ENCODE data around the gene HCRTR1. TPM values are rescaled to one million over a fixed set of nuclear protein-coding genes. Genes with fewer than 3 reads are reported as not detected.

HCRTR1 gene
- total and polyA plus RNA-seq, 2 of the 8 experiments (the other 6 are each of a cell fraction or from before 2014, with no cell fraction given), result 0.35 to 0.39 TPM

DNA sequence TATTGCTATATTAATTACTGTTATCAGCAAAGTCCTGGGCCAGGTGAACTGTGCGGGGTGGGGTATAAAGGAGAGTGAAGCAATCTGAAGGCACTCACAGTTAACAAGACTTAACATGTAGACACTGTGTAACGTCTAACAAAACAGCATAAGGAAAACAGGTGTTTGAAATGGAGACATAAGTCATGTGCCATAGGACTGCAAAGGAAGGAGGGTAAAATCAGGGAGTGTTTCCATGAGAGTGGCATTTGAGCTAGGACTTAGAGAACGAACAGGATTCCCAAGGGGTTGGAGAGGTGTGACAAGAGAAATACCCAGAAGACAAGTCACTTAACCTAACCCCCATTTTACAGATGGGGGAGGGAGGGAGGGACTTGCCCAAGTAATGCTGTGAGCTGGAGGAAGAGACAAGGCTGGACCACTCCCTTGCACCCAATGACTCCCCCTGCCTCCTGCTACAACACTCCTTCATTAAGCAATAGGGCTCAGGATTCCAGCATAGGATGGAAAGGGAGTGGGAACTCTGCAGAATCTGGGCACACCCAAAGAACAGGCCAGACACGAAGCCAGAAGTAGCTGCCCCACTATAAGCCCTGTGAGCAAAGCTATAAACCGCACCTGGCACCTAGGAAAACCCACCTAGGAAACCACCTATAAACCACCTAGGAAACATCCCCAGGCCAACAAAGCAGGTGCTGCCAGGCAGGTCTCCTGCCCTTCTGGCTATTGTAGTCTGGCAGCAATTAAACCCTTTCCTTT is 20.6 kb downstream of the HCRTR1 start:
- H3K79me1 ChIP-seq (ENCODE audit: low read depth, low read length), result peaks cover 14% of the 10 kb centered on the region; the same call in 1 of the 2 replicates
- H3K4me1 ChIP-seq (replicated peaks in 1 of 4; ENCODE audit: control insufficient read depth in 3 of 4, insufficient read depth in 4 of 4, low read length in 3 of 4), result peaks cover 0 to 7% (median 4%) of the 10 kb centered on the region in 4 experiments; a peak in 4 of 7 replicates
- no peak overlapping the region for H2BK120ac ChIP-seq (replicated peaks; ENCODE audit: low read depth, low read length)
- no peak overlapping the region for H3K4me2 ChIP-seq (ENCODE audit: insufficient read depth in 1 of 2, low read depth in 2 of 2, low read length in 2 of 2)
- no peak overlapping the region for H4K91ac ChIP-seq (replicated peaks; ENCODE audit: insufficient read length, low read length)
- peaks cover 0 to 1% of the 10 kb centered on the region in 2 experiments for H4K20me1 ChIP-seq (replicated peaks in 1 of 2; ENCODE audit: control insufficient read depth in 1 of 2, insufficient read depth in 2 of 2, low read length in 2 of 2)
- H2BK12ac ChIP-seq (ENCODE audit: low read depth, low read length), result no peak overlapping the region
- DNase-seq (ENCODE audit: low read depth in 1 of 2, low spot score in 2 of 2), result no peak
- H4K8ac ChIP-seq (ENCODE audit: extremely low read depth, insufficient read depth, low read length), result no peak overlapping the region
- no peaks in the 10 kb centered on the region for H3K27me3 ChIP-seq (replicated peaks in 1 of 4; ENCODE audit: control insufficient read depth in 3 of 4, extremely low read depth in 1 of 4, insufficient read depth in 3 of 4, low read length in 3 of 4)
- no peak overlapping the region for H3K56ac ChIP-seq (replicated peaks; ENCODE audit: insufficient read length, low read depth, low read length)
- H2BK5ac ChIP-seq (ENCODE audit: low read depth, low read length), result no peak overlapping the region
- ChIA-PET CTCF (ENCODE audit: partially characterized antibody) (interaction anchor here (0.7 to 8.6 kb wide), 9 partner anchors 9 to 242 kb away, joined by 3 to 40 read pairs (median 5); no protein-coding TSS in a partner anchor), POLR2A (ENCODE audit: partially characterized antibody) (interaction anchor here (1.3 kb wide), 1 partner anchor 9 kb away, joined by 3 read pairs; no protein-coding TSS in a partner anchor)
- H2AK5ac ChIP-seq (ENCODE audit: low read depth, low read length), result no peak overlapping the region
- no peaks in the 10 kb centered on the region for H3K23me2 ChIP-seq (ENCODE audit: low read depth, low read length)
- WGBS, 2 experiments (ENCODE audit: extremely low coverage in 1 of 2, insufficient coverage in 1 of 2, insufficient read length in 1 of 2, insufficient replicate concordance in 2 of 2, low coverage in 1 of 2, low lambda C conversion rate in 2 of 2, missing lambda C conversion rate in 1 of 2), result 87% methylated on average over 5 of the region's 5 CpGs; no CpG with 5 or more reads in 1 of the 2 experiments
- no peak overlapping the region for H2AFZ ChIP-seq (ENCODE audit: low read length)
- no peaks in the 10 kb centered on the region; a peak in 1 of 8 replicates for H3K36me3 ChIP-seq (ENCODE audit: control insufficient read depth in 2 of 4, insufficient read depth in 4 of 4, low read length in 3 of 4)
- no peak overlapping the region for H2BK15ac ChIP-seq (ENCODE audit: low read length)
- no peak overlapping the region for H3K14ac ChIP-seq (ENCODE audit: insufficient read length)
- no peak overlapping the region for H3K18ac ChIP-seq (ENCODE audit: extremely low read depth, low read length)
- no peak for FAIRE-seq
- no peak overlapping the region for H4K5ac ChIP-seq (ENCODE audit: insufficient read length, low read depth, low read length)
- H3K27ac ChIP-seq (ENCODE audit: low read depth, low read length), result no peak overlapping the region
- H3K23ac ChIP-seq (ENCODE audit: insufficient read length), result no peak overlapping the region
- no peak overlapping the region for H3K4me3 ChIP-seq (ENCODE audit: extremely low read depth in 1 of 4, insufficient read depth in 2 of 4, low read depth in 3 of 4, low read length in 4 of 4)
- peaks cover 0 to 61% of the 10 kb centered on the region in 2 experiments; a peak in 2 of 4 replicates for H3K79me2 ChIP-seq (ENCODE audit: control insufficient read depth in 1 of 2, insufficient read depth in 2 of 2, low read length in 2 of 2)
- H3K4ac ChIP-seq (replicated peaks; ENCODE audit: insufficient read length, low read depth, low read length), result no peak overlapping the region
- no peak overlapping the region for H2BK20ac ChIP-seq (ENCODE audit: low read length)
- H3K9me3 ChIP-seq (ENCODE audit: insufficient read depth in 2 of 2, low read depth in 1 of 2, low read length in 1 of 2), result no peaks in the 10 kb centered on the region
- no peak overlapping the region for H3K9ac ChIP-seq (replicated peaks in 1 of 4; ENCODE audit: extremely low read depth in 1 of 4, low read depth in 3 of 4, low read length in 3 of 4)
- TF ChIP-seq PHF8 (conservative IDR thresholded peaks at IDR 0.05; ENCODE audit: low read depth, low read length) (no peak), HDAC2 (IDR thresholded peaks at IDR 0.05; ENCODE audit: borderline replicate concordance in 1 of 2, low read depth in 2 of 2, low read length in 2 of 2) (no peak), ATF3 (IDR thresholded peaks at IDR 0.05; ENCODE audit: insufficient read depth, low read depth, low read length) (no peak)
